HG03135 (cell line): ENCODE measurements around the gene SZT2.

ENCODE experiments used
- ATAC-seq: cut with Tn5 transposase; IDR thresholded peaks from one replicate; pipeline ENCODE4 v1.9.1; 2021; ENCODE audit warnings: mild to moderate bottlenecking, moderate library complexity; ENCODE audit not compliant: unreplicated experiment

The SZT2 gene

DNA sequence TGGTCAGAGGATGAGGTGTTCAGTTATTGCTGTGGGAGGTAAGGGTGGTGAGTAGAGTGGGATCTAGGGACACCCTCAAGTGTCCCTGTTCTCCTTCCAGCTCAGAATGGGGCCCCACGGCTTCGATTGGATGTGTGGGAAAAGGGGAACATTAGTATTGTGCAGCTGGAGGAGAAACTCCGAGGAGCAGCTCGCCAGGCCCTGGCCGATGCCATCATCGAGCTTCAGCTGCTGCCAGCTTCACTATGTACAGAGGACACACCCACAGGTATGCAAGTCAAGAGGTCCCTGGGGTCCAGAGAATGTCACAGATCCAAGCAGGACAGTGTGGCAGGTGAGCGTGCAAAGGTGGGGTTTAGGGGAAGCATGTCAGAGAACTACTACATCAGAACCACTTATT lies 50.1 kb downstream of the SZT2 start:
- ATAC-seq, result no peak

DNA sequence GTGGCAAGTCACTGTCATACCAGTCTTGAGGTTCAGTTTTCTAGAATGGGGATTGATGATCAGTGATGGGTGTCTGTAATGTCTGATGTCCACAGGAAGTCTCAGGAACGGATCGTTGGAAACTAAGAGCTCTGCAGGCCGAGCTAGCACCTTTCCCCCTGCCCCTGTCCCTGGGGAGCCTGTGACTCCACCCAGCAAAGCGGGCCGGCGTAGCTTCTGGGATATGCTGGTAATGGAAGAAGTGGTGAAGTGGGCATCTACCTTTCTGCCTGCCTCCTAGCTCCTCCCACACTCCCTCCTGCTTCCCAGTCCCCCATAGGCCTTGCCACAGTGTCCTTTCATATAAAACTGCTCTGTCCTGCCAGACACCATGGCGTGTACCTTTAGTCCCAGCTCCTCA lies 50.7 kb downstream of the SZT2 start:
- no peak for ATAC-seq

DNA sequence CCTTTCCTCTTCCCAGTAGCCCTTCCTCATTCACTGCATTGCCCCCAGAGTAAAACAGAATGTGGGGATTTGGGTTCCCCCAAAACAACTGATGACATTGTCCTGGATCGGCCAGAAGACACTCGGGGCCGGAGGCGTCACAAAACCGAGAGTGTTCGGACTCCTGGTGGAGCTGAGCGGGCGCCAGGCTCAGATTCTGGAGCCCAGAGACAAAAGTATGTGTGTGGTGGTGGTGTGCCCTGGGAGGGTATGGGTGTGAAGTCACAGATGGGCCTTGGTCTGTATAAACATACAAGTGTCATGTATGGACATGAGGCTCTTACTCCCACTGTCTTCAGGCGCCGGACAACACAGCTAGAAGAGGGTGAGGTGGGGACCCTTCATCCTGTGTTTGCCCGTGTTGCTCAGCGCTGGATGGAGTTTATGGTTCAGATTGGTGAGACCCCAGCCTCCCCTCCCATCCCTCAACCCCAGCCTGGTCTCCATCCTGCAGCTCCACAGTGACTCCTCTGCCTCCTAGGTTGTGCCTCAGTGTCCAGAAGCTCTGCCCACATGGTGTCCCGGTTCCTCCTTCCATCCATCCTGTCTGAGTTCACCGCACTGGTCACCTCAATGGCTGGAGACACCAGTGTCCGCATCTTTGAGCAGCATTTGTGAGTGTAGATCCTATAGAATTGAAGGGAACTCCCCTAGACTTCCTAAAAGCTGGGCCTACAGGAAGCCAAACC lies 51.6 kb downstream of the SZT2 start:
- ATAC-seq, result no peak

DNA sequence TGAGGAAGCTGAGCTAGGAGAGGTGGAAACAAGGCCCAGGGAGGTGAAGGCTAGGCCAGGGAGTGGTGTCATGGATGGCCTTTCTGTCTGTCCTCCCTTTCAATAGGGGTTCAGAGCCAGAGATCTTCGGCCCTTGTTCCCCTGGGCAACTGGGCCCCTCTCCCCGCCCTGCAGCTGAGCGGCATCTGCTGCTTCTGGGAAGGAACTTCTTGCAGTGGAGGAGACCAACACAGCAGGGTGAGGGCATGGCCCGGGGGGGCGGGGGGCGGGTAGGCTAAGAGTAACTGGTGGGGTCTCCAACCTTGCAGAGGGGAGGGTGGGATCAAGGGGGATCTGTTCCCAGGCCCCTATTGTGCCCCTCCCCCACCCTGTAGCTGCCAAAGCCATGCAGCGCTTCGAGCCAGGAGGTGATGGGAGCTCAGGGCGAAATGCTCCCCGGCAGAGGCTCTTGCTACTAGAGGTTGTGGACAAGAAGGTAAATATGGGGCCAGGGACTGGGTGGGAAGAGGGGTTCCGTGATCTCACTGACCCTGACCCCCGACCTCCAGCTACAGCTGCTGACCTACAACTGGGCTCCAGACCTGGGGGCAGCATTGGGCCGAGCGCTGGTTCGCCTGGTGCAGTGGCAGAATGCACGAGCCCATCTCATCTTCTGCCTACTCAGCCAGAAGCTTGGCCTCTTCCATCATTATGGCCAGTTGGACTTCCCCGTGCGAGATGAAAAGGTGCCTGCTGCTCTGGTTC lies 52.4 kb downstream of the SZT2 start:
- ATAC-seq, result no peak

DNA sequence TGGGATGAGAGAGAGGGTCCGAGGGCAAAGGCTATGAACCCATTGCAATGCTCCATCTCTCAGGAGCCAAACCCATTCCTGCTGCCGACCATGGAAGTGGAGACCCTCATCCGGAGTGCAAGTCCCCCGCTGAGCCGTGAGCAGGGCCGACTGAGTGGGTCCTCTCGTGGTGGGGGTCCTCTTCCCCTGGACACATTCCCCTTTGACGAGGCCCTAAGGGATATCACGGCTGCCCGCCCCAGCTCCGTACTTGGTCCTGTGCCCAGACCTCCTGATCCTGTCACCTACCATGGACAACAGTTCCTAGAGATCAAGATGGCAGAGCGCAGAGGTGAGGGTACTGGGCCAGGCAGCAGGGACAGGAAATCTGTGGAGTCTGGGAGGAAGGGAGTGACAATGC lies 53.1 kb downstream of the SZT2 start:
- ATAC-seq, result no peak

DNA sequence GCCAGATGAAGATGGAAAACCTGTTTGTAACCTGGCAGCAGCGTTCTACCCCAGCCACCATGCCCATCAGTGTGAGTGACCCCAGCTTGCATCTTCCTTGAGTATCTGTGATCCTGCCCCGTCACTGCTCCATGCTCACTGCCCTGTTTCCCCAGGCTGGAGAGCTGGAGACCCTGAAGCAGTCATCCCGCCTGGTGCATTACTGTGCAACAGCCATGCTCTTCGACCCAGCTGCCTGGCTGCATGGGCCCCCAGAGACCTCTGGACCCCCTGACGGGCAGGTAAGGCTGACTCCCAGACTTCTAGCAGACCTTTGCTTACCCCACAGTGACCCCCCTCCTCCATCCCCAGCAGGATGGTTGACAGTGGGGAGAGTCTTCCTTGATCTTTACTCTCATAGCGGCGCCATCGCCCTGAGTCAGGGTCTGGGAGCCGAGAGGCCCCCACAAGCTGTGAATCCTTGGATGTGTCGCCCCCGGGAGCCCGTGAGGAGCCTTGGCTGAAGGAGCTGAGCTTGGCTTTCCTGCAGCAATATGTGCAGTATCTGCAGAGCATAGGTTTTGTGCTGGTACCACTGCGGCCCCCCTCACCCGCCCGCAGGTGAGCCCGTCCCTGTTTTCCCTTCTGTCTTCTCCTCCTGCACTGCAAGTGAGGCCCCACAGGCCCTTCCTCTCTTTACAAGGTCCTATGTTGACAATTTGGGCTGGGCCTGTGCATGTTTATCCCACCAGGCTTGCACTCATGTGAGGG lies 53.7 kb downstream of the SZT2 start:
- ATAC-seq, result no peak

DNA sequence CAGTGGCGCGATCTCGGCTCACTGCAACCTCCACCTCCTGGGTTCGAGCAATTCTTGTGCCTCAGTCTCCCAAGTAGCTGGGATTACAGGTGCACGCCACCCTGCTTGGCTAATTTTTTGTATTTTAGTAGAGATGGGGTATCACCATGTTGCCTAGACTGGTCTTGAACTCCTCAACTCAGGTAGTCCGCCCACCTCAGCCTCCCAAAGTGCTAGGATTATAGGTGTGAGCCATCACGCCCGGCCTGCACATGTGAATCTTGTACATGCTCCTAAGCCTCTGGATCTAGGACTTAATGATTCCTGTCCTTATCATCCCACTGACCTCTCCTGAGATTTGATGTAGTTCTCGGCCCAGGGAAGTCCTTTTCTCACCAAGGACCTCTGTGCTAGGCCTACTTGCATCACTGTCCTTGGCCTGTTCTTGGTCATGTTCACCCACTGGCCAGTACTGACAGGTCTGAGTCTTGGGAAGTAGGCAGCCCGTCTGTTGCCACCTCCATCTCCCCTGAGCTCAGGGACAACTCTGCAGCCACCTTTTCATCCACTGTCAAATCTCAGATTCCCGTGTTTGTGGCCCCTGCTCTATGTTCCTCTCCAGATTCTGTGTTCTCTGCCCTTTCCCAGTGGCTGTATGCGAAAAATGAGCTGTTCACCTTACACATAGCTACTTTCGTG lies 54.6 kb downstream of the SZT2 start:
- ATAC-seq, result no peak

DNA sequence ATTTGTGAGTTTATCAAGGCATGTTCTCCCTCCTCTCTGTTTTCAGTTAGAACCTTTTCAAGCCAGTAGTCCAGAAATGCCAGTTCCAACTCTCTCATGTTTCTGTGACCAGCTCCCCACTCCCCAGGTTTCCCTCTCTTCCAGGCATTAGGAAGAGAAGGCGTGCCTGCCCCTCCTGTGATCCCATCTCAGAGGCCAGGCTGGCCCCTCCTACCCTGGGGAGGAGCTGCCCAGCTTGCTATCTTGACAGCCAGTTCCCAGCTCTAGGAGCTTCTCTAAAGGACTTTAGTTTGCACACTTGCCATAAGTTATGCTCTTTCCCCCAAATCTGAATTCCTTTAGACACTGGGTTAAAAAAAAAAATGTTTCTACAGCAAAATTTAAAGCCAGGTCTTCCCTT lies 55.1 kb downstream of the SZT2 start:
- ATAC-seq, result no peak

DNA sequence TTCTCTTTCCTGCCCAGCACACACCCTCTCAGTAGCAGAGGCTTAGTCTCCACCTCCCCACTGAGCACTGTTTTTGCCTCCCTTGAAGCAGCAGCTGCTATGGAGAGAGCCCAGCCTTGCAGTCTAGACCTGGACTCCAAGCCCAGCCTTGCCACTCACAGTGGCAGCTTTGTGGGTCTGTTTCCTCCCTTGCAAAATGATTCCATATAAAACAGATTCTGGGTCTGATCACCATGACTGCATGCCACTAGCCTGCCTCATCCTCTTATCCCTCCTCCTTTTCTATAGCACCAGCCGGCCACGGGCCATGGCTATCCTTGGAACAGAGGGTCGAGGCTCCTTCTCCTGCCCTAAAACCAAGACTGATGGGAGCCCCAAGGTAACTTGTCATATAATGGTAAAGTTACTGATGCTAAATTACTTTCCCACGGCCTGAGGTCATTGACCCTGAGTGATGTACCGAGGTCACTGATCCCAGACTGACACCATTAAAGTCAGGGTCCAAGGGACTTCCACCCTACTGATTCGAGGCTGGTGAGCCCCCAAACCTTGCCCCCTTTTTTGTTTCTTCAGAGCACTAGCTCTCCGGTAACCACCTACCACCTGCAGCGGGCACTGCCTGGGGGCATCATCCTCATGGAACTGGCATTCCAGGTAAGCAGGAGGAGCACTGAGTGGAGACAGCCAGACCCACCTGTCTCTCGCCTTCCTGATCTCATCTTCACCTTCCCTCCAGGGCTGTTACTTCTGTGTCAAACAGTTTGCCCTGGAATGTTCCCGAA lies 56.1 kb downstream of the SZT2 start:
- ATAC-seq, result no peak

DNA sequence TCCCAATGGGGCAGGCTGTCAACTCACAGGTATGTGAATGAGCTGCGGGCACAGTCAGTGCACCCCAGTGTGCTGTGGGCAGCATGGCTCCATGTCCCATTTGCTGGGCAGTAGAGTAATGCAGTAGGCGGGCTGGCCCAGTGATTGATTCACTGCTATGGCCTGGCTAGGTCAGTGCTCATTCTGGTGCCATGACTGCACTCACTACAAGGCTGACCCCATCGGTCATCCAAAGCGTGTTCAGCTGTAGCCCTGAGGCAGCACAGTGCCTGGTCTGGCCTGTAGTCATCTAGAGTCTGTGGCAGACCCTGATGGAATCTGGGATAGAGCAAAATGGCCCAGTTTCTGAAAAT lies 56.7 kb downstream of the SZT2 start:
- ATAC-seq, result no peak

DNA sequence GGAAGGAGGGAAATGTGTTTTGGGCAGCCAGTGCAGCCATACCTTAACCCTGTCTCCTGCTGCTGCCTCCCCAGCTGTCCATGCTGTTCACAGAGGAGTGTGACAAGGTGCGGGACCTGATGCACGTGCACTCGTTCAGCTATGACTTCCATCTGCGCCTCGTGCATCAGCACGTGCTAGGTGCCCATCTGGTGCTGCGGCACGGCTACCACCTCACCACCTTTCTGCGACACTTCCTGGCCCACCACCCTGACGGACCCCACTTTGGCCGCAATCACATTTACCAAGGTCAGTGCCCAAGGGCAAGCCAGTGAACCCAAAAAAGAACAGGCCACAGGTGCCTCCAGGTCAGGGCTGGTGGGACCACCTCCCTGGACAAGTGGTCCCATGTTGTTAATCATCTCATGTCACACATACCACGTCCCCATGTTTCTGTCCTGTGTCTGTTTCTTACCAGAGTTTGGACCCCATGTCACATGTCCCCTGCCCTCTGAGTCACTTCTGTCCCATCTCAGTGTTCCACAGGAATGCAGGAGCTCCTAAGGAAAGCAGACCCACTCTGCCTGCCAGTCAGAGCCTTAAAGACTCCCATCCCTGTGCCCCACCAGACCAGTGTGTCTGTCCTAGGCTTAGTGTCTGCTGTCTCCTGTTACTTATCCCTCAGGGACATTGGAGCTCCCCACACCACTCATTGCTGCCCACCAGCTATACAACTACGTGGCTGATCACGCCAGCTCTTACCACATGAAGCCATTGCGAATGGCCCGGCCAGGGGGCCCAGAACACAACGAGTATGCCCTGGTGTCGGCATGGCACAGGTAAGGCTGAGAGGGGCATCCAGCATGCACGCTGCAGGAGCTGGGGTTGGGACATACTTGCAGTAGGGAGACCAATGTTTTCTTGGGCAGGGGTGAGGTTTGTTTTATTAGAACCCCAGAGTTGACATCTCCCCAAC lies 57.5 kb downstream of the SZT2 start:
- no peak for ATAC-seq

DNA sequence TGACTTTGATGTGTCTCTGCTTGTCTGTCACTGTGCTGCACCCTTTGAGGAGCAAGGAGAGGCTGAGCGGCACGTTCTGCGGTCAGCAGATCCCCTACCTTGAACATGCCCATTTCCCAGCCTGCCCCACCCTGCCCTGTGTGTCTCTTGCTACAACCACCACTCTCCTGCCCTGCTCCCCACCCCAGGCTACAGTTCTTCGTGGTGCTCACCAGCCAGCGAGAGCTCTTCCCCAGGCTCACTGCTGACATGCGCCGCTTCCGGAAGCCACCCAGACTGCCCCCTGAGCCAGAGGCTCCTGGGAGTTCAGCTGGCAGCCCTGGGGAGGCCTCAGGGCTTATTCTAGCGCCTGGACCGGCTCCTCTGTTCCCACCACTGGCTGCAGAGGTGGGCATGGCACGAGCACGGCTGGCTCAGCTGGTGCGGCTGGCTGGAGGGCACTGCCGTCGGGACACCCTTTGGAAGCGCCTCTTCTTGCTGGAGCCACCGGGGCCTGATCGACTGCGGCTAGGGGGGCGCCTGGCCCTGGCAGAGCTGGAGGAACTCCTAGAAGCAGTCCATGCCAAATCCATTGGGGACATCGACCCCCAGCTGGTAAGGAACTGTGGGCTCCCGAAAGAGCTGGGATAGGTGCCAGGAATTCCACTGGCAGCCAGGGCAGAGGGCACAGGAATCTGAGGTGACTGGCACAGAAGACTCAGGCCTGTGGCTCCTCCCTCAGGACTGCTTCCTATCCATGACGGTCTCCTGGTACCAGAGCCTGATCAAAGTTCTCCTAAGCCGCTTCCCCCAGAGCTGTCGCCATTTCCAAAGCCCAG lies 58.4 kb downstream of the SZT2 start:
- ATAC-seq, result no peak

DNA sequence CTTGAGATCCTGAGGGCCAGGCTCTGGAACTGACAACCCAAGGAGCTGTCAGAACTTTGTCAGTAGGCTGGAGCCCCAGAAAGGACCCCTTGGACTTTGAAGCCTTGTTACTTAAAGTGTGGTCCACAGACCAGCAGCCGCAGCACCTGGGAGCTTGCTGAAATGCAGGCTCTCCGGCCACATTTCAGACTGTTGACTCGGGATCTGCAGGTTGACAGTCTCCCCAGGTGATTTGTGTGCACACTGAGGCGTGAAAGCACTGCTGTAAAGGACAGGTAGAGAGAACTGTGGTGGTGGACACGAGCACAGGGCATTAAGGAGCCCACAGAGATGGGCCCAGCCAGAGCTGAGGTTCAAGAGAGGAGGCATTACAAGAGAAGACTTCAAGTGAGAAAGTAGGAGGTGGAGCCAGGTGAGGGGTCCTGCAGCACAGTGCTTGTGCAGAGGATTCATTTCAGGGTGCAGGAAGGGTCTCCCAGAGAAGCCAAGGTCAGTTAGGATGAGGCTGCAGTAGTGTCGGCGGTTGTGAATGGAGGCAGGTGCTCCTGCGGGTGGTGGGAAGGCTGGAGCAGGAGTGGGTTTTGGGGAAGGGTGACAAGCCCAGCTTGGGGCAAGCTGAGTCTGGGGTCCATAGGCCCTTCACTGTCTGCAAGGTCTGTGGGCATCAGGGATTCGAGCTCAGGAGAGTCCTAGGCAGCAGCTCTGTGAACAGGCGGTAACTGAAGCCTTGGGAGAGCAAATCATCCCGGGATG lies 59.4 kb downstream of the SZT2 start:
- no peak for ATAC-seq

DNA sequence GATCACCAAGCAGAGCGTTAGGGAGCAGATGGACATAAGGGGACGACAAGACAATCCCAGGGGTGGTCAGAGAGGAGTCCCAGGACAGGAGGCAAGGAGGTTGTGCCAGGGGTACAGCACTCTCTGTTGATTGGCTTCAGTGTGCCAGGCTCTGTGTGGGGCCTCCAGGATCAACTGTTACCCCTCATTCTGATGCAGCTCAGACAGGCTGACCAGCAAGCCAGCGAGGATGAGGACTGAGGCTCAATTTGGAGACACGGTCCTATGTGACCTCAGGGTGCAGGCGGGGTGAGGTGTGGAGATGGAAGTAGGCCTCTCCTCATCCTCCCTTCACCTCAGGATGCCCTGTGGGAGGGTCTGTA lies 60.0 kb downstream of the SZT2 start:
- ATAC-seq, result no peak

DNA sequence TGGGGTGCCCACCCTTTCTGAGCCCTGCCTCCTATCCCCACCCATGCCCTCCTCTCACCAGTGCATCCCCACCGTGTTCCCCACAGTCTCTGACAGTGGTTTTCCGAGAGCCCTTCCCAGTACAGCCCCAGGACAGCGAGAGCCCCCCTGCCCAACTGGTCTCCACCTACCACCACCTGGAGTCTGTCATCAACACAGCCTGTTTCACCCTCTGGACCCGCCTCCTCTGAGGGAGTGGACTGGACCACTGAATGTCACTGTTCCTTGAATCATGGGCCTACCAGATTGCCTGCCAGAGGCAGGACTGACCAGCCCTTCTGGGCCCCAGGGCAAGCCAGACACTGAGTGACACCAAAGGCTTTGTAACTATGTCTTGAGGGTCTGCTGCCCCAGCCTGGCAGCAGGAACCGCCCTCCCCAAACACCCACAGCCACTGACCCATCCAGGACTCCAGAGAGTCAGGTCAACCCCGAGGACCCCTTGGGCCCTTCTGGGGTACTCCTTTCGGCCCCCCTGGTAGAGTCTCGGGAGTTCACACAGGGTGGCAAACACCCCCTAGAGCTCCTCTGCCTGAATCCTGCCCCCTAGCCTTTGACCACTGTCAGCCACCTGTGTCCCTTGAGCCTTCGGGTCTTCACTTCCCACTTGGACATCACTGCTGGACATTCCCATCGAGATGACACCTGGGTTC lies 60.7 kb downstream of the SZT2 start:
- ATAC-seq, result no peak

DNA sequence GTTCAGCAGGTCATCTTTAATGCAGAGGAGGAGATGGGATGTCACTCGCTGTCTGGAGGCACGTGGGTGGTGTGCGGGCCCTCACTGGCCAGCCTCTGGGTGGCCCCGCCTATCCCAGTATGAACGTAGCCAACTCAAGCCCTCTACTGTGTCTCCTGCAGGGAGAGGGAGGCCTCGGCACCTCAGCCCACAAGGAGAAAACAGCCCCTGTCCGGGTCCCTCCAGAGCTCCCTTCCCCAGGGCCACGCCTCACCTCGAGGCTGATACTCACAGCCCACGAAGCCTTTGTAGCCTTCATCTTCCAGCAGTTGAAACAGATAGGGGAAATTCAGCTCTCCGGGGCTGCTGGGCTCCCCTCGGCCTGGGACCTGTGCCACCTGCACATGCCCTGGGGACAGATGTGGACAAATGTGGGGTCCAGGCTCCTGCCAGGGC lies 61.5 kb downstream of the SZT2 start:
- no peak for ATAC-seq

DNA sequence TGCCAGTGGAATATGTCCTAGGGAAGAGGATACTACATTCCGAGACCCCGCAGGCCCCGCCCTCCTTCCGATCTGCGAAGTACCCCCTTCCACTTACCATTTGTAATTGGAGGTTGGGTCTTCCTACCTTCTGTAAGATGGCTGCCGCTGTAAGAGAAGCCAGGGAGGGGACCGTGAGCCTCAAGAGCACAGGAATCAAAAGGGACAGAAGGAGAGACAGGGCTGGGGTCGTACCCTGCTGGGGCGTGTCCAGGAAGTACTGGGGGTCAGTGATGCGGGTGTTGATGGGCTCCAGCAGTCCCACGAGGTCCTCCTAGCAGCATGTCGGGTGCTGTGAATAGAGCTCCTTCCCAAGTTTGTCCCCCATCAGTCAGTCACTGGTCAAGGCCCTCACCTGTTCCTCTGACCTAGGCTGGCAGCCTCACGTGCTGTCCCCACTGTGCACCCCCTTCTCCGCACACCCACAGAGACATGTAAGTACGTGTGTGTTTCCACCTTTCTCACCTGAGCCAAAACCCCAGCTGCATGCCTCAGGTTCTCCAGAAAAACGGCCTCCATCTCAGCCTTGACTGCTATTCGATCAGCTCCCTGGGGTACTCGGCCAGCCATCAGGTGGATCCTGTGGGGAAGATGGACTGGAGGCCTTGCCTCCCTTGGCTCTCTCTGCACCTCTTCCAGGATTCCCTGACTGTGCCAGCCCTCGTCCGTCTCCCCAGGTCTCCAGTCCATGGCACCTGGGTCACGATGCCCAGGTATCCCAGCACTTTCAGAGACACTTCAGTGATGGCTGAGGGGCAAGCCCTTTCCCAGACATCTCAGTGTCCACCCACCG lies 62.2 kb downstream of the SZT2 start:
- no peak for ATAC-seq
